GM12891 (cell line): ENCODE data around the gene NDRG3.

Experiments
- POLR2A ChIP-seq: IDR thresholded peaks from 2 replicates; pipeline ENCODE4 v1.6.1; 2011; ENCODE audit warnings: low read depth, low read length, control low read depth
- SPI1 ChIP-seq: IDR thresholded peaks from 2 replicates; pipeline ENCODE4 v1.6.1; 2011; ENCODE audit warnings: low read depth, low read length, control low read depth

DNA sequence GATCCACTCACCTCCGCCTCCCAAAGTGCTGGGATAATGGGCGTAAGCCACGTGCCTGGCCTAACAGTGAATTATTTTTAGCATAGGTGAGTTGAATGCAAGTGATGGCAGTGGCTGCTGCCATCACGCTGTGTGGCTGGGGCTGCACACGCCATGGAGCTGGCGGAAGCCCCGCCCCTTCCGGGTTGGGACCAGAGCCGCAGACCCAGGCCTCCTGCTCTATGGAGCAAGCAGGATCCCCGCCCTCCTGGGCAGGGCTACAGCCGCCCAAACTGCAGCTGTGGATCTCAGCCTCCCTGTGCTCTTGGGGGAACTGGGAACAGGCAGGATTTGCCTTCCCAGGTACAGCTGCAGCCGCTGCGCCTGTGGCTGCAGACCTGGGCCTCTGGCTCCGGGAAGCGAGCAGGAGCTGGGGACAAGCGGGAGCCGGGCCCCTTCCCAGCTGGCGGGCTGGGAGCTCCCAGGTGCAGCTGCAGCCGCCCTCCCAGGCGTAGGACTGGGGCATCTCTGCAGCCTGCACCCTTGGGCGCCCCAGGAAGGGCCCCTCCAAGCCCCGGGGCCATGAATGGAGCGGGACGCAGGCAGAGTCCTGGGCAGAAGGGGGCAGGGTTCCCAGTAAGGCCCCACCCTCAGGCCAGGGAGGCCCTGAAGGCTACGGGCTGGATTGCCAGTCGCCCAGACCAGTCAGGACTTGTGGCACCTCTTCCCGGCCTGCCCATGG, 69.0 kb downstream of the NDRG3 start:
- no peak for TF ChIP-seq POLR2A
- TF ChIP-seq SPI1 = no peak
